ENCODE results near the gene EIF4G1.

Gene EIF4G1

GRCh38 chr3:184308744-184309143 is 5.7 kb upstream of the EIF4G1 start:
- H3K4me3 ChIP-seq (ENCODE audit: low read depth in 1 of 2, low read length in 1 of 2): no peak overlapping the region
- H3K9me3 ChIP-seq: no peaks in the 10 kb centered on the region
- no peaks in the 10 kb centered on the region for H3K27me3 ChIP-seq
- H3K27ac ChIP-seq: no peak overlapping the region
- peaks cover under 1 to 2% of the 10 kb centered on the region in 2 experiments for H3K4me1 ChIP-seq (ENCODE audit: control insufficient read depth in 1 of 2, insufficient read depth in 1 of 2, low read depth in 1 of 2, low read length in 1 of 2)
- no peak for TF ChIP-seq CTCF (IDR thresholded peaks at IDR 0.05)
- peaks cover 62% of the 10 kb centered on the region for H3K36me3 ChIP-seq

GRCh38 chr3:184311633-184312032 is 2.8 kb upstream of the EIF4G1 start:
- no peaks in the 10 kb centered on the region for H3K27me3 ChIP-seq
- no peaks in the 10 kb centered on the region for H3K9me3 ChIP-seq
- H3K27ac ChIP-seq: no peak overlapping the region
- peaks cover 33% of the 10 kb centered on the region for H3K36me3 ChIP-seq
- H3K4me1 ChIP-seq (ENCODE audit: control insufficient read depth in 1 of 2, insufficient read depth in 1 of 2, low read depth in 1 of 2, low read length in 1 of 2): peaks cover 21% of the 10 kb centered on the region in 2 experiments
- no peak overlapping the region for H3K4me3 ChIP-seq (ENCODE audit: low read depth in 1 of 2, low read length in 1 of 2)
- TF ChIP-seq CTCF (IDR thresholded peaks at IDR 0.05): no peak

GRCh38 chr3:184314700-184315542 is 515 bp downstream of the EIF4G1 start:
- Histone ChIP-seq H3K4me1 (ENCODE audit: control insufficient read depth in 1 of 2, insufficient read depth in 1 of 2, low read depth in 1 of 2, low read length in 1 of 2) (peaks cover 23 to 29% of the 10 kb centered on the region in 2 experiments), H3K36me3 (peaks cover 1% of the 10 kb centered on the region), H3K9me3 (no peaks in the 10 kb centered on the region), H3K27ac (peak overlapping the region; percentile 92), H3K4me3 (ENCODE audit: low read depth in 1 of 2, low read length in 1 of 2) (peak overlapping the region; percentile 63 to 82), H3K27me3 (no peaks in the 10 kb centered on the region)
- TF ChIP-seq CTCF (IDR thresholded peaks at IDR 0.05): no peak

- Histone ChIP-seq H3K36me3 (peaks cover 5% of the 10 kb centered on the region), H3K4me3 (ENCODE audit: low read depth in 1 of 2, low read length in 1 of 2) (peak overlapping the region; percentile 63 to 82), H3K27me3 (no peaks in the 10 kb centered on the region), H3K9me3 (no peaks in the 10 kb centered on the region), H3K4me1 (ENCODE audit: control insufficient read depth in 1 of 2, insufficient read depth in 1 of 2, low read depth in 1 of 2, low read length in 1 of 2) (peaks cover 23 to 34% of the 10 kb centered on the region in 2 experiments), H3K27ac (peak overlapping the region; percentile 92)
- TF ChIP-seq CTCF (IDR thresholded peaks at IDR 0.05): no peak
Measured at GRCh38 chr3:184315543-184315867, 1.1 kb downstream of the EIF4G1 start.

- Histone ChIP-seq H3K4me1 (ENCODE audit: control insufficient read depth in 1 of 2, insufficient read depth in 1 of 2, low read depth in 1 of 2, low read length in 1 of 2) (peaks cover 23 to 34% of the 10 kb centered on the region in 2 experiments), H3K27me3 (no peaks in the 10 kb centered on the region), H3K36me3 (peaks cover 11% of the 10 kb centered on the region), H3K27ac (peak overlapping the region; percentile 92), H3K9me3 (no peaks in the 10 kb centered on the region), H3K4me3 (ENCODE audit: low read depth in 1 of 2, low read length in 1 of 2) (peak overlapping the region in 1 of 2 experiments; percentile 82)
- no peak for TF ChIP-seq CTCF (IDR thresholded peaks at IDR 0.05)
Measured at GRCh38 chr3:184315871-184316661, 1.7 kb downstream of the EIF4G1 start.
